SK-N-SH (cell line): ENCODE data around the gene CCDC188. TPM values are rescaled to one million over a fixed set of nuclear protein-coding genes. Genes with fewer than 3 reads are reported as not detected.

Source experiments
- CTCF ChIA-PET: fragments of 300-600, 350-600 bp; formaldehyde crosslinking; extraction: SDS; loops from one replicate; lab custom pipeline; 2021; lab: Yijun Ruan, JAX
- POLR2A ChIA-PET: fragments of 350-600 bp; sonication (Branson Sonifier 250); formaldehyde crosslinking; extraction: SDS; loops from one replicate; lab custom pipeline; 2020; ENCODE audit warnings: antibody characterized with exemption, inconsistent platforms; lab: Yijun Ruan, JAX
- DNase-seq: peaks from one replicate; pipeline ENCODE4 v3.0.0; 2012
- H2AFZ ChIP-seq: fragments of 200-600 bp; sonication (generic); 2 replicates; pipeline ENCODE4 v1.8.1; 2016; ENCODE audit warnings: antibody characterized with exemption, mild to moderate bottlenecking, low read depth
- H3F3A ChIP-seq: fragments of 200-600 bp; sonication (generic); replicated peaks from 2 replicates; pipeline ENCODE3; 2016; ENCODE audit warnings: antibody characterized with exemption, mild to moderate bottlenecking; ENCODE audit not compliant: insufficient read depth
- H3K27ac ChIP-seq, 2 experiments: fragments of 200-500 bp in 1 of 2; fragments of 200-600 bp in 1 of 2; sonication (Bioruptor generic) in 1 of 2; sonication (generic), shearing (Covaris generic) in 1 of 2; 2 replicates each; pipeline versions ENCODE4 v1.5.1 to v1.6.1; 2014 to 2016; ENCODE audit warnings: low read depth in 2 of 2, inconsistent platforms in 1 of 2, low read length in 1 of 2, mild to moderate bottlenecking in 1 of 2, mixed read lengths in 1 of 2
- H3K27me3 ChIP-seq: fragments of 200-600 bp; sonication (generic), shearing (Covaris generic); 2 replicates; pipeline ENCODE4 v1.6.1; 2016; ENCODE audit warnings: mixed run types; ENCODE audit not compliant: insufficient read depth
- H3K36me3 ChIP-seq, 2 experiments: fragments of 200-500 bp in 1 of 2; fragments of 200-600 bp in 1 of 2; sonication (Bioruptor generic) in 1 of 2; sonication (generic) in 1 of 2; replicated peaks in 1 of 2; 2 replicates each; pipeline versions ENCODE3 to v1.5.1; 2014 to 2016; ENCODE audit warnings: low read length in 1 of 2, mild to moderate bottlenecking in 1 of 2; ENCODE audit not compliant: insufficient read depth in 2 of 2, control insufficient read depth in 1 of 2
- H3K4me1 ChIP-seq, 2 experiments: fragments of 200-500 bp in 1 of 2; fragments of 200-600 bp in 1 of 2; sonication (Bioruptor generic) in 1 of 2; sonication (generic), shearing (Covaris generic) in 1 of 2; 2 replicates each; pipeline versions ENCODE4 v1.5.1 to v1.6.1; 2014 to 2016; ENCODE audit warnings: low read depth in 1 of 2, low read length in 1 of 2, mixed run types in 1 of 2; ENCODE audit not compliant: insufficient read depth in 2 of 2, control insufficient read depth in 1 of 2
- H3K4me2 ChIP-seq: fragments of 200-600 bp; sonication (generic), shearing (Covaris generic); 2 replicates; pipeline ENCODE4 v1.6.1; 2017; ENCODE audit warnings: mixed run types
- H3K4me3 ChIP-seq, 2 experiments: fragments of 200-500 bp in 1 of 2; fragments of 200-600 bp in 1 of 2; sonication (Bioruptor generic) in 1 of 2; sonication (generic), shearing (Covaris generic) in 1 of 2; 2 replicates each; pipeline versions ENCODE4 v1.5.1 to v1.8.1; 2014 to 2016; ENCODE audit warnings: low read depth in 2 of 2, inconsistent platforms in 1 of 2, low read length in 1 of 2, mild to moderate bottlenecking in 1 of 2, mixed read lengths in 1 of 2, moderate library complexity in 1 of 2
- H3K79me2 ChIP-seq: fragments of 200-600 bp; sonication (generic); 2 replicates; pipeline ENCODE4 v1.8.1; 2017; ENCODE audit warnings: mild to moderate bottlenecking; ENCODE audit not compliant: insufficient read depth
- H3K9ac ChIP-seq: fragments of 200-600 bp; sonication (generic); 2 replicates; pipeline ENCODE4 v1.6.1; 2017; ENCODE audit warnings: mixed run types
- H3K9me2 ChIP-seq: fragments of 200-600 bp; sonication (generic); 2 replicates; pipeline ENCODE4 v1.6.1; 2017; ENCODE audit warnings: mixed run types
- H3K9me3 ChIP-seq: fragments of 200-600 bp; sonication (generic); 2 replicates; pipeline ENCODE4 v1.6.1; 2017; ENCODE audit warnings: mixed run types, mild to moderate bottlenecking, moderate library complexity
- H4K20me1 ChIP-seq: fragments of 200-600 bp; sonication (generic); 2 replicates; pipeline ENCODE4 v1.6.1; 2017; ENCODE audit warnings: mild to moderate bottlenecking, mixed run types; ENCODE audit not compliant: insufficient read depth
- ELF1 ChIP-seq: IDR thresholded peaks from 2 replicates; pipeline ENCODE4 v1.4.0; 2012
- EP300 ChIP-seq, 2 experiments: IDR thresholded peaks; 2 replicates each; pipeline versions ENCODE4 v1.4.0 to v1.6.1; 2012; ENCODE audit warnings: borderline replicate concordance in 1 of 2, low read depth in 1 of 2, low read length in 1 of 2
- FOSL2 ChIP-seq: IDR thresholded peaks from 2 replicates; pipeline ENCODE4 v1.4.0; 2012; ENCODE audit warnings: low read depth, mild to moderate bottlenecking, moderate library complexity, borderline replicate concordance
- FOXM1 ChIP-seq: IDR thresholded peaks from 2 replicates; pipeline ENCODE4 v1.4.0; 2012; ENCODE audit warnings: low read depth, mild to moderate bottlenecking
- JUND ChIP-seq: IDR thresholded peaks from 2 replicates; pipeline ENCODE4 v1.4.0; 2012
- MAX ChIP-seq: IDR thresholded peaks from 2 replicates; pipeline ENCODE4 v1.4.0; 2012; ENCODE audit warnings: low read depth
- NRF1 ChIP-seq: IDR thresholded peaks from 2 replicates; pipeline ENCODE4 v1.6.1; 2012; ENCODE audit warnings: low read depth, mild to moderate bottlenecking, low read length
- POLR2AphosphoS5 ChIP-seq: IDR thresholded peaks from 2 replicates; pipeline ENCODE4 v1.6.1; 2012; ENCODE audit warnings: low read depth, low read length
- RAD21 ChIP-seq: IDR thresholded peaks from 2 replicates; pipeline ENCODE4 v1.6.1; 2012; ENCODE audit warnings: mild to moderate bottlenecking, low read length
- RCOR1 ChIP-seq: fragments of 150-350 bp; IDR thresholded peaks from 2 replicates; pipeline ENCODE4 v1.6.1; 2017; ENCODE audit warnings: antibody characterized with exemption, low read length
- RFX5 ChIP-seq: IDR thresholded peaks from 2 replicates; pipeline ENCODE4 v1.6.1; 2012; ENCODE audit warnings: mild to moderate bottlenecking, improper control_type of control experiment, low read length
- RXRA ChIP-seq: IDR thresholded peaks from 2 replicates; pipeline ENCODE4 v1.4.0; 2012; ENCODE audit warnings: low read depth, mild to moderate bottlenecking, borderline replicate concordance
- SIN3A ChIP-seq: IDR thresholded peaks from 2 replicates; pipeline ENCODE4 v1.6.1; 2012; ENCODE audit warnings: low read depth, mild to moderate bottlenecking, low read length, moderate library complexity, borderline replicate concordance
- SMC3 ChIP-seq: IDR thresholded peaks from 2 replicates; pipeline ENCODE4 v1.6.1; 2012; ENCODE audit warnings: low read depth, low read length, improper control_type of control experiment
- TCF12 ChIP-seq: IDR thresholded peaks from 2 replicates; pipeline ENCODE4 v1.4.0; 2012
- WGBS: methylation state at CpG from one replicate; pipeline ENCODE4 v1.1.6; 2017; ENCODE audit warnings: low lambda C conversion rate; 5-methylcytosine and 5-hydroxymethylcytosine counted together
- polyA plus RNA-seq, 3 experiments: library from polyadenylated mRNA; depleted of rRNA; stranded (reverse); fragments of >200 nt; gene quantifications; 2 replicates each; pipeline ENCODE4 v1.2.3, GENCODE V29; 2012
- TF ChIP-seq, protein P1 (sequence below): fragments of 200-600 bp; sonication (generic); IDR thresholded peaks from 2 replicates; pipeline ENCODE4 v1.6.1; 2017; ENCODE audit warnings: antibody characterized with exemption, mild to moderate bottlenecking, moderate library complexity
- TF ChIP-seq, protein P2 (sequence below): IDR thresholded peaks from 2 replicates; pipeline ENCODE4 v1.4.0; 2012; ENCODE audit warnings: low read depth, borderline replicate concordance
- TF ChIP-seq, protein P3 (sequence below): fragments of 150-350 bp; IDR thresholded peaks from 2 replicates; pipeline ENCODE4 v1.6.1; 2016; ENCODE audit warnings: mild to moderate bottlenecking, low read depth, low read length

The CCDC188 gene
- polyA plus RNA-seq, 1 of the 3 experiments (the other 2 are of a cell fraction) = 21.1 TPM

- TF ChIP-seq, protein P1, sequence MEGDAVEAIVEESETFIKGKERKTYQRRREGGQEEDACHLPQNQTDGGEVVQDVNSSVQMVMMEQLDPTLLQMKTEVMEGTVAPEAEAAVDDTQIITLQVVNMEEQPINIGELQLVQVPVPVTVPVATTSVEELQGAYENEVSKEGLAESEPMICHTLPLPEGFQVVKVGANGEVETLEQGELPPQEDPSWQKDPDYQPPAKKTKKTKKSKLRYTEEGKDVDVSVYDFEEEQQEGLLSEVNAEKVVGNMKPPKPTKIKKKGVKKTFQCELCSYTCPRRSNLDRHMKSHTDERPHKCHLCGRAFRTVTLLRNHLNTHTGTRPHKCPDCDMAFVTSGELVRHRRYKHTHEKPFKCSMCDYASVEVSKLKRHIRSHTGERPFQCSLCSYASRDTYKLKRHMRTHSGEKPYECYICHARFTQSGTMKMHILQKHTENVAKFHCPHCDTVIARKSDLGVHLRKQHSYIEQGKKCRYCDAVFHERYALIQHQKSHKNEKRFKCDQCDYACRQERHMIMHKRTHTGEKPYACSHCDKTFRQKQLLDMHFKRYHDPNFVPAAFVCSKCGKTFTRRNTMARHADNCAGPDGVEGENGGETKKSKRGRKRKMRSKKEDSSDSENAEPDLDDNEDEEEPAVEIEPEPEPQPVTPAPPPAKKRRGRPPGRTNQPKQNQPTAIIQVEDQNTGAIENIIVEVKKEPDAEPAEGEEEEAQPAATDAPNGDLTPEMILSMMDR = no peak
- TF ChIP-seq JUND = no peak
- TF ChIP-seq, protein P2, sequence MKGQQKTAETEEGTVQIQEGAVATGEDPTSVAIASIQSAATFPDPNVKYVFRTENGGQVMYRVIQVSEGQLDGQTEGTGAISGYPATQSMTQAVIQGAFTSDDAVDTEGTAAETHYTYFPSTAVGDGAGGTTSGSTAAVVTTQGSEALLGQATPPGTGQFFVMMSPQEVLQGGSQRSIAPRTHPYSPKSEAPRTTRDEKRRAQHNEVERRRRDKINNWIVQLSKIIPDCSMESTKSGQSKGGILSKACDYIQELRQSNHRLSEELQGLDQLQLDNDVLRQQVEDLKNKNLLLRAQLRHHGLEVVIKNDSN = no peak
- TF ChIP-seq SIN3A = no peak
- TF ChIP-seq RXRA = no peak
- no peak for TF ChIP-seq RCOR1
- TF ChIP-seq RFX5 = no peak
- TF ChIP-seq, all 33 proteins: peak for 0
Observed at GRCh38 chr22:20139391-20140106, 11.3 kb downstream of the CCDC188 start (continued).

DNA sequence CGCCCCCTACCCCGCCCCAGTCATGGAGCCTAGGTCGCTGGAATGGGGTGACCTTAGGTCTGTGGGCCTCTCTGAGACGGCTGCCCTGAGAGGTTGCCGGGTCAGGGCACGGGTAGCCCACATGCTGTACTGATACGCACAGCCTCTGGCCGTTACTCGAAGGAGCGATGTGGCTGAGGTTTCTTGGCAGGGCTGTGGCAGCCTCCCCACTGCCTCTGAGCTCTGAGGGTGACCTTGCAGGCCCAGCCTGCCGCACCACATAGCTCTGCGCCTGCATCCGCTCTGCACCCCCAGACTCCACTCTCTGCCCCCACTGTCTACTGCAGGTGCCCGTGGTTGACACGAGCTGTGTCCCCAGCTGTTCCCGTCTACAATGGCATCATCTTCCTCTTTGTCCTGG lies 12.0 kb downstream of the CCDC188 start:
- DNase-seq = no peak
- CTCF ChIA-PET = interaction anchor here (0.9 to 1.8 kb wide), 3 partner anchors 17 to 147 kb away, joined by 3 to 5 read pairs (median 4); no protein-coding TSS in a partner anchor
- Histone ChIP-seq H3K4me2 (no peak overlapping the region), H3K9me3 (no peaks in the 10 kb centered on the region), H2AFZ (no peak overlapping the region), H3K9me2 (no peaks in the 10 kb centered on the region), H3K79me2 (peaks cover 54% of the 10 kb centered on the region), H3K27ac (no peak overlapping the region), H4K20me1 (peaks cover 62% of the 10 kb centered on the region), H3F3A (no peaks in the 10 kb centered on the region), H3K4me1 (peaks cover 0 to 48% of the 10 kb centered on the region in 2 experiments; a peak in 1 of 4 replicates), H3K9ac (no peak overlapping the region), H3K4me3 (no peak overlapping the region), H3K36me3 (peaks cover 0 to 12% of the 10 kb centered on the region in 2 experiments), H3K27me3 (no peaks in the 10 kb centered on the region)
- 96% methylated on average over 10 of the region's 16 CpGs for WGBS
- POLR2A ChIA-PET = interaction anchor here (0.9 kb wide), 1 partner anchor 8 kb away, joined by 3 read pairs; the partner anchor contains the start of gene ZDHHC8
- TF ChIP-seq MAX (no peak), FOSL2 (no peak), ELF1 (no peak)
- TF ChIP-seq, protein P2 = no peak

GRCh38 chr22:20138417-20138738 lies 12.5 kb downstream of the CCDC188 start:
- ChIA-PET CTCF (interaction anchor here (0.9 to 1.8 kb wide), 3 partner anchors 17 to 148 kb away, joined by 3 to 5 read pairs (median 4); no protein-coding TSS in a partner anchor), POLR2A (interaction anchor here (0.9 kb wide), 1 partner anchor 7 kb away, joined by 3 read pairs; the partner anchor contains the start of gene ZDHHC8)
- Histone ChIP-seq H3K4me3 (no peak overlapping the region), H3K9me3 (no peaks in the 10 kb centered on the region), H4K20me1 (peaks cover 64% of the 10 kb centered on the region), H3F3A (no peaks in the 10 kb centered on the region), H3K27me3 (no peaks in the 10 kb centered on the region), H3K27ac (no peak overlapping the region; a peak in 1 of 4 replicates), H2AFZ (no peak overlapping the region), H3K9me2 (no peaks in the 10 kb centered on the region), H3K4me2 (no peak overlapping the region), H3K36me3 (peaks cover 0 to 10% of the 10 kb centered on the region in 2 experiments), H3K9ac (no peak overlapping the region), H3K4me1 (peaks cover 0 to 50% of the 10 kb centered on the region in 2 experiments; a peak in 1 of 4 replicates), H3K79me2 (peaks cover 59% of the 10 kb centered on the region)
- DNase-seq = no peak
- WGBS = 69% methylated on average over 2 of the region's 4 CpGs
- no peak for TF ChIP-seq FOSL2
- TF ChIP-seq SMC3 = no peak
- no peak for TF ChIP-seq RCOR1
- no peak for TF ChIP-seq POLR2AphosphoS5
- no peak for TF ChIP-seq JUND
- no peak for TF ChIP-seq FOXM1
- TF ChIP-seq, protein P3, sequence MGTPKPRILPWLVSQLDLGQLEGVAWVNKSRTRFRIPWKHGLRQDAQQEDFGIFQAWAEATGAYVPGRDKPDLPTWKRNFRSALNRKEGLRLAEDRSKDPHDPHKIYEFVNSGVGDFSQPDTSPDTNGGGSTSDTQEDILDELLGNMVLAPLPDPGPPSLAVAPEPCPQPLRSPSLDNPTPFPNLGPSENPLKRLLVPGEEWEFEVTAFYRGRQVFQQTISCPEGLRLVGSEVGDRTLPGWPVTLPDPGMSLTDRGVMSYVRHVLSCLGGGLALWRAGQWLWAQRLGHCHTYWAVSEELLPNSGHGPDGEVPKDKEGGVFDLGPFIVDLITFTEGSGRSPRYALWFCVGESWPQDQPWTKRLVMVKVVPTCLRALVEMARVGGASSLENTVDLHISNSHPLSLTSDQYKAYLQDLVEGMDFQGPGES = no peak
- TF ChIP-seq SIN3A = no peak
- TF ChIP-seq, protein P2 = no peak
- TF ChIP-seq MAX = no peak
- TF ChIP-seq EP300 (IDR thresholded peaks at IDR 0.05; ENCODE audit: borderline replicate concordance in 1 of 2, low read depth in 1 of 2, low read length in 1 of 2) = no peak
- TF ChIP-seq NRF1 = no peak
- TF ChIP-seq TCF12 = no peak
- no peak for TF ChIP-seq RAD21
